Tibial nerve (tissue), 3 donors: ENCODE results near the gene AKT1.

Experiments
- POLR2A ChIP-seq, 2 donors: fragments of 450-650 bp; IDR thresholded peaks; one replicate each; pipeline ENCODE4 v1.6.1; 2017; ENCODE audit warnings: antibody characterized with exemption in 2 of 2, mild to moderate bottlenecking in 2 of 2, moderate library complexity in 2 of 2
- TF ChIP-seq, protein P1 (sequence below), 5 experiments: fragments of 200-600 bp in 3 of 5; fragments of 450-650 bp in 2 of 5; sonication (generic) in 3 of 5; IDR thresholded peaks; one replicate each; pipeline ENCODE4 v1.5.1; 2016 to 2019; ENCODE audit warnings: antibody characterized with exemption in 5 of 5, mild to moderate bottlenecking in 3 of 5, moderate library complexity in 2 of 5

DNA sequence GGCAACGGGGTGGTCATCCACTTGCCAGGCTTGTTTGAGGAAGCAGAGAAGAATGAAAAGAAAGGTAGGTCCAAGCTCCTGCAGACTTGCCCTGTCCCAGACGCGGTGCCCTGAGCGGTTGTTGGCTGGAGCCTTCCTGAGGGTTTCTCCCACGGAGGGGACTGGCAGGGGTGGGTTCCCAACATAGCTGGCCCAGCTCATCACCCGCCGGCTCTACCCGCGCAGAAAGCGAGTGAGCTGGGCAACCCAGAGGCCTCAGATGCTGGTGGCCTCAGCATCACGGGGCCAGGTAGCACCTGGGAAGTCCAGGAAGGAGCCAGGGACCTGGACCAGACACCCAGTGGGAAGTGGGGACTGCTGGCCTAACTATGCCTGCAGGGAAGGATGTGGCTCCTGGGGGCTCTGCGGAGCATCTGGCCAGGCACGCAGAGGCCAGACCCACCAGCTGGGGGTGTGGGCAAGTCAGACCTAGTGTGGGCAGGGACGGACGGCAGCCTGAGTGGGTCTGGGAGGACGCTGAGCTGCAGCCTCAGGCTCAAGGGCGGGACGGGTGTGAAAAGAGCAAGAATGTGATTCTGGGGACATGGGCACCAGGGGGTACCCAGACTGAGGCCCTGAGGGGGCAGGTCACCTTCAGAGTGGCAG, 57.1 kb downstream of the AKT1 start:
- no peak for TF ChIP-seq POLR2A (IDR thresholded peaks at IDR 0.05)
- TF ChIP-seq, protein P1, sequence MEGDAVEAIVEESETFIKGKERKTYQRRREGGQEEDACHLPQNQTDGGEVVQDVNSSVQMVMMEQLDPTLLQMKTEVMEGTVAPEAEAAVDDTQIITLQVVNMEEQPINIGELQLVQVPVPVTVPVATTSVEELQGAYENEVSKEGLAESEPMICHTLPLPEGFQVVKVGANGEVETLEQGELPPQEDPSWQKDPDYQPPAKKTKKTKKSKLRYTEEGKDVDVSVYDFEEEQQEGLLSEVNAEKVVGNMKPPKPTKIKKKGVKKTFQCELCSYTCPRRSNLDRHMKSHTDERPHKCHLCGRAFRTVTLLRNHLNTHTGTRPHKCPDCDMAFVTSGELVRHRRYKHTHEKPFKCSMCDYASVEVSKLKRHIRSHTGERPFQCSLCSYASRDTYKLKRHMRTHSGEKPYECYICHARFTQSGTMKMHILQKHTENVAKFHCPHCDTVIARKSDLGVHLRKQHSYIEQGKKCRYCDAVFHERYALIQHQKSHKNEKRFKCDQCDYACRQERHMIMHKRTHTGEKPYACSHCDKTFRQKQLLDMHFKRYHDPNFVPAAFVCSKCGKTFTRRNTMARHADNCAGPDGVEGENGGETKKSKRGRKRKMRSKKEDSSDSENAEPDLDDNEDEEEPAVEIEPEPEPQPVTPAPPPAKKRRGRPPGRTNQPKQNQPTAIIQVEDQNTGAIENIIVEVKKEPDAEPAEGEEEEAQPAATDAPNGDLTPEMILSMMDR (IDR thresholded peaks at IDR 0.05), result no peak
